HCT116 (cell line): ENCODE results near the gene NEDD4L. TPM values are rescaled to one million over a fixed set of nuclear protein-coding genes. Genes with fewer than 3 reads are reported as not detected.

Source experiments
- ATAC-seq: fragments of 200-7000 bp; cut with Tn5 transposase; 2 replicates; pipeline ENCODE4 v1.9.1; 2020; ENCODE audit warnings: mild to moderate bottlenecking, moderate library complexity
- BruUV-seq: library from RNA; stranded (reverse); fragments of 400-500 nt; replicated peaks from 2 replicates; lab custom pipeline; 2021; lab: Mats Ljungman, UMichigan
- CTCF ChIA-PET: fragments of 300-600 bp; sonication (Branson Sonifier 250); formaldehyde crosslinking; loops from one replicate; lab custom pipeline; 2021; ENCODE audit warnings: antibody characterized with exemption; lab: Charles Lee
- POLR2A ChIA-PET: fragments of 300-600, 350-600 bp; sonication (Branson Sonifier 250); formaldehyde crosslinking; loops from one replicate; lab custom pipeline; 2021; ENCODE audit warnings: antibody characterized with exemption; lab: Charles Lee
- RAD21 ChIA-PET, 2 experiments: fragments of 300-600 bp; sonication (Branson Sonifier 250); formaldehyde crosslinking; loops; one replicate each; lab custom pipeline; 2023; ENCODE audit warnings: low total read pairs in 2 of 2; ENCODE audit not compliant: uncharacterized antibody in 2 of 2, unreplicated experiment in 2 of 2, low non-redundant PET in 1 of 2; lab: Charles Lee
- DNase-seq: peaks from one replicate; pipeline ENCODE4 v3.0.0-alpha.2; 2010; ENCODE audit warnings: low read depth, low spot score
- H2AFZ ChIP-seq: fragments of 200-600 bp; shearing (Covaris generic), sonication (generic); 2 replicates; pipeline ENCODE4 v1.6.1; 2017; ENCODE audit warnings: low read depth, mixed run types, mixed read lengths, antibody characterized with exemption, low read length; ENCODE audit not compliant: poor library complexity, severe bottlenecking
- H3K27ac ChIP-seq: 2 replicates; pipeline ENCODE4 v1.5.1; 2012; ENCODE audit warnings: low read depth, low read length
- H3K27me3 ChIP-seq: fragments of 200-600 bp; sonication (generic); 2 replicates; pipeline ENCODE4 v1.6.1; 2016; ENCODE audit warnings: mixed run types, low read length, mixed read lengths; ENCODE audit not compliant: insufficient read depth
- H3K36me3 ChIP-seq, 2 experiments: fragments of 200-500 bp in 1 of 2; fragments of 200-600 bp in 1 of 2; sonication (Bioruptor generic) in 1 of 2; sonication (generic) in 1 of 2; 2 replicates each; pipeline versions ENCODE4 v1.5.1 to v1.6.1; 2014 to 2016; ENCODE audit warnings: low read length in 2 of 2, inconsistent platforms in 1 of 2, mixed read lengths in 1 of 2, mixed run types in 1 of 2; ENCODE audit not compliant: insufficient read depth in 2 of 2, control insufficient read depth in 1 of 2
- H3K4me1 ChIP-seq, 2 experiments: fragments of 200-600 bp in 1 of 2; sonication (generic) in 1 of 2; 2 replicates each; pipeline versions ENCODE4 v1.5.1 to v1.6.1; 2012 to 2017; ENCODE audit warnings: low read length in 2 of 2, inconsistent platforms in 1 of 2, mild to moderate bottlenecking in 1 of 2, mixed read lengths in 1 of 2, mixed run types in 1 of 2, moderate library complexity in 1 of 2; ENCODE audit not compliant: insufficient read depth in 2 of 2, control insufficient read depth in 1 of 2
- H3K4me2 ChIP-seq: fragments of 200-600 bp; sonication (generic); 2 replicates; pipeline ENCODE4 v1.6.1; 2017; ENCODE audit warnings: mixed run types, low read length, mixed read lengths
- H3K4me3 ChIP-seq, 2 experiments: fragments of 200-600 bp in 1 of 2; sonication (generic) in 1 of 2; replicated peaks in 1 of 2; 2 replicates each; pipeline ENCODE4 v1.5.1; 2011 to 2016; ENCODE audit warnings: low read length in 2 of 2, control low read depth in 1 of 2, low read depth in 1 of 2, mild to moderate bottlenecking in 1 of 2, mixed read lengths in 1 of 2, mixed run types in 1 of 2
- H3K79me2 ChIP-seq: fragments of 200-600 bp; sonication (generic); 2 replicates; pipeline ENCODE4 v1.6.1; 2017; ENCODE audit warnings: mild to moderate bottlenecking, mixed run types, low read length, moderate library complexity, mixed read lengths; ENCODE audit not compliant: insufficient read depth
- H3K9ac ChIP-seq: fragments of 200-600 bp; sonication (generic); 2 replicates; pipeline ENCODE4 v1.6.1; 2016; ENCODE audit warnings: low read length, mixed read lengths
- H3K9me2 ChIP-seq: fragments of 200-600 bp; sonication (generic), shearing (Covaris generic); 2 replicates; pipeline ENCODE4 v1.6.1; 2017; ENCODE audit warnings: mixed run types, mild to moderate bottlenecking, moderate library complexity; ENCODE audit not compliant: insufficient read depth
- H3K9me3 ChIP-seq, 2 experiments: fragments of 200-500 bp in 1 of 2; fragments of 200-600 bp in 1 of 2; sonication (Bioruptor generic) in 1 of 2; sonication (generic) in 1 of 2; 2 replicates each; pipeline ENCODE4 v1.6.1; 2014 to 2017; ENCODE audit warnings: low read length in 2 of 2, mixed read lengths in 2 of 2, inconsistent platforms in 1 of 2, low read depth in 1 of 2, mild to moderate bottlenecking in 1 of 2, mixed run types in 1 of 2, moderate library complexity in 1 of 2; ENCODE audit not compliant: control insufficient read depth in 1 of 2, insufficient read depth in 1 of 2
- H4K20me1 ChIP-seq: fragments of 200-600 bp; sonication (generic), shearing (Covaris generic); 2 replicates; pipeline ENCODE4 v1.6.1; 2017; ENCODE audit warnings: mixed run types, mild to moderate bottlenecking, moderate library complexity; ENCODE audit not compliant: insufficient read depth
- CBX3 ChIP-seq: IDR thresholded peaks from 2 replicates; pipeline ENCODE4 v1.6.1; 2012; ENCODE audit warnings: low read depth
- CTCF ChIP-seq, 3 experiments: fragments of 200-600 bp in 1 of 3; sonication (generic) in 1 of 3; IDR thresholded peaks in 2 of 3; conservative IDR thresholded peaks in 1 of 3; 2 replicates each; pipeline ENCODE4 v1.5.1; 2012 to 2017; ENCODE audit warnings: low read depth in 2 of 3, low read length in 2 of 3, antibody characterized with exemption in 1 of 3, borderline replicate concordance in 1 of 3, control low read depth in 1 of 3, mild to moderate bottlenecking in 1 of 3, mixed read lengths in 1 of 3, mixed run types in 1 of 3, moderate library complexity in 1 of 3; ENCODE audit not compliant: insufficient read depth in 1 of 3
- EZH2 ChIP-seq: fragments of 200-600 bp; sonication (generic); IDR thresholded peaks from 2 replicates; pipeline ENCODE4 v1.6.1; 2017; ENCODE audit warnings: antibody characterized with exemption, mixed run types
- EZH2phosphoT487 ChIP-seq: fragments of 200-600 bp; IDR thresholded peaks from 2 replicates; pipeline ENCODE4 v1.6.1; 2018; ENCODE audit warnings: antibody characterized with exemption, borderline replicate concordance
- JUND ChIP-seq: IDR thresholded peaks from 2 replicates; pipeline ENCODE4 v1.6.1; 2012
- RAD21 ChIP-seq: IDR thresholded peaks from 2 replicates; pipeline ENCODE4 v1.6.1; 2012; ENCODE audit warnings: low read depth, mild to moderate bottlenecking
- SP1 ChIP-seq: IDR thresholded peaks from 2 replicates; pipeline ENCODE4 v1.6.1; 2012; ENCODE audit warnings: low read depth
- SRF ChIP-seq: IDR thresholded peaks from 2 replicates; pipeline ENCODE4 v1.6.1; 2012; ENCODE audit warnings: low read depth
- TCF7L2 ChIP-seq: IDR thresholded peaks from 2 replicates; pipeline ENCODE4 v1.7.0; 2011; ENCODE audit warnings: borderline replicate concordance, inconsistent platforms; ENCODE audit not compliant: insufficient read depth, insufficient read length; ENCODE audit errors: extremely low read depth
- ZFX ChIP-seq: fragments of 450-650 bp; IDR thresholded peaks from 2 replicates; pipeline ENCODE4 v1.6.1; 2017
- intact Hi-C: fragments of 100-400 bp; cut with micrococcal nuclease; formaldehyde crosslinking; loops from 2 replicates; pipeline ENCODE4 v1.10.0; 2022
- total RNA-seq: library from RNA; stranded (reverse); gene quantifications from one replicate; pipeline ENCODE4 v1.2.1, GENCODE V29; 2021; ENCODE audit not compliant: unreplicated experiment
- TF ChIP-seq, protein P1 (sequence below): IDR thresholded peaks from 2 replicates; pipeline ENCODE4 v1.6.1; 2011; ENCODE audit warnings: mild to moderate bottlenecking, low read length, moderate library complexity; ENCODE audit not compliant: insufficient replicate concordance; ENCODE audit errors: extremely low read depth
- TF ChIP-seq, protein P2 (sequence below): IDR thresholded peaks from 2 replicates; pipeline ENCODE4 v1.6.1; 2012; ENCODE audit warnings: low read depth

Gene NEDD4L
- total RNA-seq, 1 experiment from 2014 or later: 41.5 TPM

DNA sequence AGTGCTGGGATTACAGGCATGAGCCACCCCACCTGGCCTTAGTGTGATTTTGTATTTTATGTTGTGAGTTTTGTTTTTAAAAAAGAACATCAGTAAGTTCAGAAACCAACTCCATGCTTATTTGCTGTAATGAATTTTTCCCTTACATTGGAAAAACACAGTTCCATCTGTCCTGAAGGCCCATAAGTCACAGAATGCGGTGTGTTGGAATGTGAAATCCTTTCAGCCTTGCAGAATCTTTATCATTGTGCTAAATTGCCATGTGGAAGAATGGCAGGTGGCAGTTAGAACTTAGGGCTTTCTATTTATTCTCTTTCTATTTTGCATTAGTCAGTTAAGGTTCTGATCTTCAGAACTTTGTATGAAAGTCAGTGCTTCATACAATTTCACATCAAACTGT is 52.6 kb downstream of the NEDD4L start:
- Histone ChIP-seq H3K27ac (no peak overlapping the region), H3K4me1 (peaks cover 2 to 5% of the 10 kb centered on the region in 2 experiments; a peak in 2 of 4 replicates), H3K36me3 (no peaks in the 10 kb centered on the region), H3K9me2 (no peaks in the 10 kb centered on the region), H3K27me3 (no peaks in the 10 kb centered on the region), H3K4me2 (no peak overlapping the region), H3K9ac (no peak overlapping the region), H2AFZ (no peak overlapping the region), H3K4me3 (no peak overlapping the region), H4K20me1 (no peaks in the 10 kb centered on the region), H3K79me2 (no peaks in the 10 kb centered on the region), H3K9me3 (no peaks in the 10 kb centered on the region)
- DNase-seq: no peak
- TF ChIP-seq TCF7L2 (no peak), EZH2phosphoT487 (no peak)
- ATAC-seq: no peak
- BruUV-seq: no TSS peak
- RAD21 ChIA-PET: no interaction called here
- CTCF ChIA-PET: no interaction called here
- POLR2A ChIA-PET: no interaction called here
- intact Hi-C loops: no loop called here

- ATAC-seq: no peak
- Histone ChIP-seq H2AFZ (no peak overlapping the region), H3K4me2 (no peak overlapping the region), H3K36me3 (no peaks in the 10 kb centered on the region), H3K9me3 (no peaks in the 10 kb centered on the region), H3K4me1 (peaks cover 0 to 3% of the 10 kb centered on the region in 2 experiments; a peak in 1 of 4 replicates), H3K79me2 (no peaks in the 10 kb centered on the region), H4K20me1 (no peaks in the 10 kb centered on the region), H3K9ac (no peak overlapping the region), H3K27ac (no peak overlapping the region), H3K27me3 (no peaks in the 10 kb centered on the region), H3K9me2 (no peaks in the 10 kb centered on the region), H3K4me3 (no peak overlapping the region)
- ChIA-PET POLR2A (no interaction called here), CTCF (no interaction called here), RAD21 (no interaction called here)
- no peak for DNase-seq
- intact Hi-C loops: no loop called here
- no TSS peak for BruUV-seq
- TF ChIP-seq, protein P1, sequence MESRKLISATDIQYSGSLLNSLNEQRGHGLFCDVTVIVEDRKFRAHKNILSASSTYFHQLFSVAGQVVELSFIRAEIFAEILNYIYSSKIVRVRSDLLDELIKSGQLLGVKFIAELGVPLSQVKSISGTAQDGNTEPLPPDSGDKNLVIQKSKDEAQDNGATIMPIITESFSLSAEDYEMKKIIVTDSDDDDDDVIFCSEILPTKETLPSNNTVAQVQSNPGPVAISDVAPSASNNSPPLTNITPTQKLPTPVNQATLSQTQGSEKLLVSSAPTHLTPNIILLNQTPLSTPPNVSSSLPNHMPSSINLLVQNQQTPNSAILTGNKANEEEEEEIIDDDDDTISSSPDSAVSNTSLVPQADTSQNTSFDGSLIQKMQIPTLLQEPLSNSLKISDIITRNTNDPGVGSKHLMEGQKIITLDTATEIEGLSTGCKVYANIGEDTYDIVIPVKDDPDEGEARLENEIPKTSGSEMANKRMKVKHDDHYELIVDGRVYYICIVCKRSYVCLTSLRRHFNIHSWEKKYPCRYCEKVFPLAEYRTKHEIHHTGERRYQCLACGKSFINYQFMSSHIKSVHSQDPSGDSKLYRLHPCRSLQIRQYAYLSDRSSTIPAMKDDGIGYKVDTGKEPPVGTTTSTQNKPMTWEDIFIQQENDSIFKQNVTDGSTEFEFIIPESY: no peak
- TF ChIP-seq, protein P2, sequence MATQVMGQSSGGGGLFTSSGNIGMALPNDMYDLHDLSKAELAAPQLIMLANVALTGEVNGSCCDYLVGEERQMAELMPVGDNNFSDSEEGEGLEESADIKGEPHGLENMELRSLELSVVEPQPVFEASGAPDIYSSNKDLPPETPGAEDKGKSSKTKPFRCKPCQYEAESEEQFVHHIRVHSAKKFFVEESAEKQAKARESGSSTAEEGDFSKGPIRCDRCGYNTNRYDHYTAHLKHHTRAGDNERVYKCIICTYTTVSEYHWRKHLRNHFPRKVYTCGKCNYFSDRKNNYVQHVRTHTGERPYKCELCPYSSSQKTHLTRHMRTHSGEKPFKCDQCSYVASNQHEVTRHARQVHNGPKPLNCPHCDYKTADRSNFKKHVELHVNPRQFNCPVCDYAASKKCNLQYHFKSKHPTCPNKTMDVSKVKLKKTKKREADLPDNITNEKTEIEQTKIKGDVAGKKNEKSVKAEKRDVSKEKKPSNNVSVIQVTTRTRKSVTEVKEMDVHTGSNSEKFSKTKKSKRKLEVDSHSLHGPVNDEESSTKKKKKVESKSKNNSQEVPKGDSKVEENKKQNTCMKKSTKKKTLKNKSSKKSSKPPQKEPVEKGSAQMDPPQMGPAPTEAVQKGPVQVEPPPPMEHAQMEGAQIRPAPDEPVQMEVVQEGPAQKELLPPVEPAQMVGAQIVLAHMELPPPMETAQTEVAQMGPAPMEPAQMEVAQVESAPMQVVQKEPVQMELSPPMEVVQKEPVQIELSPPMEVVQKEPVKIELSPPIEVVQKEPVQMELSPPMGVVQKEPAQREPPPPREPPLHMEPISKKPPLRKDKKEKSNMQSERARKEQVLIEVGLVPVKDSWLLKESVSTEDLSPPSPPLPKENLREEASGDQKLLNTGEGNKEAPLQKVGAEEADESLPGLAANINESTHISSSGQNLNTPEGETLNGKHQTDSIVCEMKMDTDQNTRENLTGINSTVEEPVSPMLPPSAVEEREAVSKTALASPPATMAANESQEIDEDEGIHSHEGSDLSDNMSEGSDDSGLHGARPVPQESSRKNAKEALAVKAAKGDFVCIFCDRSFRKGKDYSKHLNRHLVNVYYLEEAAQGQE: no peak
- TF ChIP-seq EZH2 (no peak), SP1 (no peak), EZH2phosphoT487 (no peak), ZFX (no peak), CTCF (IDR thresholded peaks at IDR 0.05 in 2 of 3, conservative IDR thresholded peaks at IDR 0.05 in 1 of 3; ENCODE audit: borderline replicate concordance in 1 of 3, insufficient read depth in 1 of 3, low read depth in 2 of 3, low read length in 2 of 3) (no peak), JUND (no peak), SRF (no peak), RAD21 (no peak), CBX3 (no peak)
Observed at GRCh38 chr18:58097121-58097906, 53.3 kb downstream of the NEDD4L start.
